GM19463 (cell line): ENCODE data around the gene GALNT17.

ENCODE experiments used
- ATAC-seq: cut with Tn5 transposase; IDR thresholded peaks from one replicate; pipeline ENCODE4 v1.9.1; 2021; ENCODE audit warnings: mild to moderate bottlenecking, moderate library complexity; ENCODE audit not compliant: unreplicated experiment

The GALNT17 gene

DNA sequence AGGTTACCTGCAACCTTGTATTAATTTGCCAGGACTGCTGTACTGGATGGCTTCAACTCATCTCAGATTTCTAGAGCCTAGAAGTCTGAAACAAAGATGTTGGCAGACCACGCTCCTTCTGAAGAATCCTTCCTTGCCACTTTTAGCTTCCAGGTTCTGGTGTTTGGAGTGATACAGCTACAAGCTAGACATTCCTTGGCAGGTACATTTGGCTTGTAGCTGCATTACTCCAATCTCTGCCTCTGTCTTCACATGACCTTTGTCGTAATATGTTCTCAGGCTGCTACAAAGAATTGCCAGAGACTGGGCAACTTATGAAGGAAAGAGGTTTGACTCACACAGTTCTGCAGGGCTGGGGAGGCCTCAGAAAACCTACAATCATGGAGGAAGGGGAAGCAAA lies 146.3 kb downstream of the GALNT17 start:
- no peak for ATAC-seq

DNA sequence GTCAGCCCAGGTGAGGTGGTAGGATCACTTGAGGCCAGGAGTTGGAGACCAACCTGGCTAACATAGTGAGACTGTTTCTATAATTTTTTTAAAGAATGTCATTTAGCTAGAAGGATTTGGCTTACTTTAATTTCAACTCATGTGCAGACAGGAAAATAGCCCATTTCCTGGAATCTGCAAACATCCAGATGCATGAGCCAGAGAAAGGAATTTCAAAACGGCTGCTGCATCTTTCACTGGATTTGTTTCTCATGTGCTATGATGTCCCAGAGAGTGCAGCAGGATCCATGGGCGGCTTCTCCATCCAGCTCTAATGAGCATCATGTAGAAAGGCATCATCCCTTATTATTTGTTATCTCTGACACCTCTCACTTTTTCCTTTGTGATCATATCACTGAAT lies 149.3 kb downstream of the GALNT17 start:
- ATAC-seq = no peak

DNA sequence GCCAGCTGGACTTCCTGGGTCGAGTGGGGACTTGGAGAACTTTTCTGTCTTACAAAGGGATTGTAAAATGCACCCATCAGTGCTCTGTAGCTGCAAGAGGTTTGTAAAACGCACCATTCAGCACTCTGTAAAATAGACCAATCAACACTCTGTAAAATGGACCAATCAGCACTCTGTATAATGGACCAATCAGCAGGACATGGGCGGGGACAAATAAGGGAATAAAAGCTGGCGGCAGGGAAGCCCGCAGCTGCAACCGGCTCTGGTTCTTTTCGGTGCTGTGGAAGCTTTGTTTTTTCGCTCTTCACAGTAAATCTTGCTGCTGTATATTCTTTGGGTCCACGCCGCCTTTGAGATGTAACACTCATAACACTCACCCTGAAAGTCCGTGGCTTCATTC lies 151.9 kb downstream of the GALNT17 start:
- ATAC-seq = no peak

DNA sequence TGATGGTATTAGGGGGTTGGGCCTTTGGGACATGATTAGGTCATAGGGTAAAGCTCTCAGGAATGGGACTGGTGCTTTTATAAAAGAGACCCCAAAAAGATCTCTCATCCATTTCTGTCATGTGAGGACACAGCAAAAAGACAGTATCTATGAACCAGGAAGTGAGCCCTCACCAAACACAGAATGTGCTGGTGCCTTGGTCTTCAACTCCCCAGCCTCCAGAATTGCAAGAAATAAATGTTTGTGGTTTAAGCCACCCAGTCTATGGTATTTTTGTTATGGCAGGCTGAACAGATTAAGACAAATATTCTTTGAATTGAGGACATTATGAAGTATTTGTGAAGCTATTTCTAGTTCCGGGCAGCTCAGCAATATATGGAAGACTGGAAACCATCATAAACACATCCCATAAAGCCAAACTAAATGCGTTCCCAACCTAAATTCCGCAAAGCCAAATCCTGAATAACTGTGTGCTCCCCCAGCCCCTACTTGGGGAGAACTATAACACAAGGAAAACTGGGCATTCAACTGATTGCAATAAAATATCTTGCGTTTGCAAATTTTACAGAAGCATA lies 153.7 kb downstream of the GALNT17 start:
- no peak for ATAC-seq

DNA sequence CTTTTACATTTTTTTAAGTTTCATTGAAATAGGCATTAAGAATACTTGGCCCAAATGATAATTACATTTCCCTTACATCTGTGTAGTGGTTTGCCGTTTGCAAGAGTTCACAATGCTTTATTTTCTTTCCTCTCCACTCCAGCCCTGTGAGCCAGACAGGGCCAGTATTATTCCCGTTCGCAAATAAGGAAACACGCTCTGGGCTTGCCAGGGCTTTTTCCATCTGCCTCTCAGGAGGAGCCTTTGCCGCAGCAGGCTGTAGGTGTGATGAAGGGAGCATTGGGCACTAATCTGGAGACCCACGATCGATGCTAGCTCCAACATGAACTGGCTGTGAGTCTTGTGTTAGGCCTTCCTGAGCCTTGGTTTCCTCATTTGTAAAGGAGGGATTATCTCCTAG lies 154.4 kb downstream of the GALNT17 start:
- no peak for ATAC-seq

DNA sequence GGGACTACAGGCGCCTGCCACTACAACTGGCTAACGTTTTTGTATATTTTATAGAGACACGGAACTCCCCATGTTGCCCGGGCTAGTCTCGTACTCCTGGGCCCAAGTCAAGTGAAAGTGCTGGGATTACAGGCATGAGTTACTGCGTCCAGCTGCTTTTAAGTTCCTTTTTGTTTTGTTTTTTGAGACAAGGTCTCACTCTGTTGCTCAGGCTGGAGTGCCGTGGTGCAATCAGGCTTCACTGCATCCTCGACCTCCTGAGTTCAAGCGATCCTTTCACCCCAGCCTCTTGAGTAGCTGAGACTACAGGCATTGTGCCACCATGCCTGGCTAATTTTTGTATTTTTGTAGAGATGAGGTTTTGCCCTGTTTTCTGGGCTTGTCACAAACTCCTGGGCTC lies 155.0 kb downstream of the GALNT17 start:
- no peak for ATAC-seq

DNA sequence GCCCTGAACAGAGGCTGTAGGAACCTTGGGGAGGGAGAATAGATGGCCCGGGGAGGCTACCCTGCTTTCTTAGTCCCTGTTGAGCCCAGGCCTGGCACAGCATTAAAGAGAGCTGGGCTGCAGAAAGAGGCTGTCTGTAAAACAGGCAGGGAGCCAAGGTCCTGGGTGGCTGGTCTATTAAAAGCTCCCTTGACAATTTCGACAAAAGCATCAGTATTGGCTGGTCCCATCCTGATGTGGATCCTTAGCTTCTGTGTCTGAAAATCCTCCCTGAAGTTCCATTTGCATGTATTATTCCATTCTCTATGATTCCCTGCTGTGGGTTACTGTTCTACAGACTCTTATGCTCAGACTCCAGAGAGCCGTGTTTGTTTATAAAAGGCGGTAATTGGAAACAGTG lies 158.5 kb downstream of the GALNT17 start:
- ATAC-seq = no peak

DNA sequence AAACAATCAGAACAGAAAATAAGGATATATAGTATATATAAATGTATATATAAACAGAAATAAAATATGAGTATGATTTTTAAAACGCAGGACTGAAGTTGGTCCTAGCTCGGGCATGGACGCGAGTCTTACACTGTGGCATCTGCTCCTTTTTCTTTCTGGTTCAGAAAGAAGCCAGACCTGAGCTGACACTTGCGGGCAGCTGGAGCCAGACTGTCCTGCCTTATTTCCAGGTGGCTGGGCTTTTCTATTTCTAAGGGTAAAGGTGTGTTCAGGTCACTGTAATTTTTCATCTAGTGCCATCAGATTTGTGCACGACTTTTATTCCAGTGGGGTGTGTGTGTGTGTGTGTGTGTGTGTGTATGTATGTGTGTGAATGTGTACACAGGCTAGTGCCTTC lies 166.4 kb downstream of the GALNT17 start:
- no peak for ATAC-seq

DNA sequence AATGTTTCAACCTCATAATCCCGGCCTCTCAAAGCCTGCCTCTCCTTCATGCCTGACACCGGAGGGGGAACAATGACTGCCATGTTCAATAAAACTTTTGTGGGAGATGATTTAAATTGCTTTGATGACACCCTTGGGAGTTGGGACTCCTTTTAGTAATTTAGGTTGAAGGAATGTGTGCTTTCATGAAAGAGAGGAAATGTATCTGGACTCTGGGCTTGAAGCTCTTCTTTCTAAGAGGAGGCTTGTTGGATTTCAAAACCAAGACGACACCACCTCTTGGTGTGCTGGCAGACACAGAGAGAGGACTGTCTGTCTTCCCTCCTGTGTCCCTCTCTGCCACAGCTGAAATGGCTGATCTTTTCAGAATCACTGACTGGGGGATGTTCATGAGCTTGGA lies 168.1 kb downstream of the GALNT17 start:
- no peak for ATAC-seq

DNA sequence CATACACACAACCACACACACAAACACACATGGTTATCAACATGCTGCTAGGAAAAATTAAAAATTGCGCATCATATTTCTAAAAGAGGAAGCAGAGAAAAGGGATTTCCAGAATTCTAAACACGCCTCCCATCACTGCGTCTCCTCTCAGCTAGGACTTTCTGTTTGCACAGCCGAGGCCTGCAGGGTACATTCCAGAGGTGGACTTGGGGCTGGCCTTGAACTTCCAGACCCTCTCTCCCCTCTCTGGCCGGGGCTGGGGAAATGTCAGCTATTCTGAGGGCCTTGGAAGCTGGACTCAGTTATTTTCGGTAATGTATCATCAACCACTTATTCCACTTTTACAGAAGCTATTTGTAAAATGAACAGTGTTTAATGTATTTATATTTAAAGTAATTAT lies 168.7 kb downstream of the GALNT17 start:
- ATAC-seq = no peak

DNA sequence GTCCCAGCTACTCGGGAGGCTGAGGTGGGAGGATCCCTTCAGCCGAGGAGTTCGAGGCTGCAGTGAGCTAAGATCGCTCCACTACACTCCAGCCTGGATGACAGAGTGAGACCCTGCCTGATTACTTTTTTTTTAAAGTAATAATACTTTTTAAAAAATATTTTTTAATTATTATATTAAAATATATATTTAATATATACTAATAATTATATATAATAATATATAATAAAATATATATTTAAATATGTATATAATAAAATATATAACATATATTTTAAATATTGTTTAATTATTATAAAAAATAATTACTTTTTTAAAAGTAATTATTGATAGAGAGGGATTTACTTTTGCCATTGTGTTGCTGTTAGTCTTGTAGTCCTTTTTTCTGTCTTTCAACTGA lies 169.2 kb downstream of the GALNT17 start:
- ATAC-seq = no peak

DNA sequence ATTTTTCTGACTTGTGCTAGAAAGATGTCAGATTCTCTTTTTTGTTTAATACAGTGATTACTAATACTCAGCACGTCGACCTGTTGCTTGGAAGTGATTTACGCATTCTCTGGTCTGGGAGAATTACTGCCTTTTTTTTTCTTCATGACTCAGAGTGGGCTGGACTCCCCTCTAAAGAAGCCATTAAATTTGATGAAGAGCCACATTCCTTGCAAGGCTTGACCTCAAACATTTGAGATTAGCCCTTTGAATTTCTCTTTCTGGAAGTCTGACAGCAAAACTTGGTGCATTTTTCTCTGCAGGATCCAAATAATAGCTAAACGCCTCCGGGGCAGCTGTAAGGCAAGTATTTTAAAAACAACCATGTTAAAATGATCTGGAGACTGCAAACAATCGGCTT lies 171.6 kb downstream of the GALNT17 start:
- ATAC-seq = no peak

DNA sequence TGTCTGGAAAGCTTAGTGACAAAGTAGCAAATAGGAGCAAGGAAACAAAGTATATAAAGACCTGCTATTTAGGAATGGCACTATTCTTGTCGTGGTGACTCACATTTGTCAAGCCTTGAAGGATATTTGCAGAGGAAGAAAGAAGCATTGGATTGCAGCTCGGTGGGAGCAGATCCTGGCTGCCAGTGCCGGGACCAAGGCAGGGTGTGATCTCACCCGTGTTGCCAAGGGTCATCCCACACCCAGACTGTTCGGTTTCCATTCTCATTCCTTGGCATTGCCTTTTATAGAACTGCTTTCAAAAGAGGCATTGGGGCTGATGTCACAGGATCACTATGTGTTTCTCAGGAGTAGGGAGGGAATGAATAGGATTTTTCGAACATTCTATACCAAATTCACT lies 176.2 kb downstream of the GALNT17 start:
- ATAC-seq = no peak

DNA sequence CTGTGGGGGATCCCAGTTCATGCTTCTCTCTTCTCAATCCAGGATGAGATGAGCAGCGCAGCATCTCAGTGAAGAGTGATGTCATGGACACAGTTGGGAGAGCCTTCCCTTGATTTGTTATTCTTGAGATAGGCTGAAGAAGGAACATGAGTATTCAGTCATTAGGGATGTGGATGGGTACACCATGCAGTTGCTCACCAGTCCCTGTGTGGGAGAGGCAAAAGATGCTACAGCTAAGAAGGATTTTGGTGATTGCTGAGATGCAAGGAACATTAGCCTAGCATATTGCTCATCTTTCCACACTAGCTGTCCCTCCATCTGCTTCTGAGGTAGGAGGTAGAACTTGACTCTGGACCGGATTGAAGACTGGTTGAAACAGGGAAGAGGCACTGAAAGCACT lies 179.6 kb downstream of the GALNT17 start:
- no peak for ATAC-seq

DNA sequence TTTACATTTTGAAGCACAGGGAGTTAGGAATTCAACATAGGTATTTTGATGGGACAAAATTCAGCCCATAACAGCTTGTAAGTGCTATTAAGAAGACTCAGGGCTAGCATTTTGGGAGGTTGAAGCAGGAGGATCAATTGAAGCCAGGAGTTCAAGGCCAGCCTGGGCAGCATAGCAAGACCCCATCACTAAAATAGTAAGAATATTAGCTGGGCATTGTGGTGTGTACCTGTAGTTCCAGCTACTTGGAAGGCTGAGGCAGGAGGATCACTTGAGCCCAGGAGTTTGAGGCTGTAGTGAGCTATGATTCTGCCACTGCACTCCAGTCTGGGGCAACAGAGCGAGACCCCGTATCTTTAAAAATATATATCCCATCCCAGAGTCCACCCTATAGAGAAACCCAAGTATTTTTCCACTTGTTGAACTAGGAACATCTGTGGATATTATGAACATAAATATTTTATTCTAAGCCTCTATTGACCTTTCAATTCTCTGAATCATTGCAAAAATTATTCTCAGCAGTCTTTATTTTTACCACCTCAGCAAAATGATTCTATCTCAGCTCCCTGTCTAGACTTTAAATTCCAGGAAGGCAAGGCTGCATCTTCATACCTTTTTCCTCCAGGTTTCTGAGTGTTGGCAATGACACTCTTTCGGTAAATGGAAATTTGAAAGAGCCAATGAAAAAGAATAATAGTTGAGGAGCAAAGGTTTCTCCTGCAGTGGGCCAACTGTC lies 181.0 kb downstream of the GALNT17 start:
- ATAC-seq = no peak

DNA sequence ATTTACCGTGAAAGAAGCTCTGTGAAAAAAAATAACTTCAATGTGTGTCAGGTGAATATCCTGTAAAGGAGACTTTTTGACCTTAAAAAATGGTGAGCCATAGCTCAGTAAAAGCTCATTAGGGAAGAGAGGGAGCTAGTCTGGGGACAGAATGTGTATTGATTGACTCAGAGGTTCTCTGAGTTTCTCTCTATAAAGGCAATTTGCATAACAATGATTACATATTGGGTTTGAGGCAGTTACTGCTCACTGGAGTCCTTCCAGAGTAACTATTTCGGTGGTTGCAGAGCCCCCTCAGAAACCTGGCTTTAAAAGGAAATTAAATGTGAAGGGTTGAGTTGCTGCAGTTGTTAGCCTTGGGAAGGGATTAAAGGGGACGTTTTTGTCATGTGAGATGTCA lies 181.6 kb downstream of the GALNT17 start:
- no peak for ATAC-seq

DNA sequence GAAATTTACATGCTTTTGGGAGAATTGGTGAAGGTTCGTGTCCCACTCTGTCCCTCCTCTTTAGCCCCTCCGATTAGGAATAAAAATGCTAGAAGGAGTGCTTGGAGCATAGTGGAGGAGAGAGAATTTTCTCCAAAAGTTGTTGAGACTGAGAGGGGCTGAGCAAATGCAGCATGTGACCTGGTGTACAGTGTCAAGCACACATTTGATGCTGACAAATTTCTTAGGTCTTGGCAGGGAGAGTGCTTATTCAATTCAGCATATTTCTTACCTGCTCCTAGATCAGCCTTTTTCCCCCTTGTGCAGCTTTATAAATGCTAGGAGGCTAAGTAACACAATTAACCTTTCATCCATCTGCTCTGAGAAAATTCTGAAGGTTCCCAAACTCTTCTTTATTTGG lies 189.0 kb downstream of the GALNT17 start:
- no peak for ATAC-seq

DNA sequence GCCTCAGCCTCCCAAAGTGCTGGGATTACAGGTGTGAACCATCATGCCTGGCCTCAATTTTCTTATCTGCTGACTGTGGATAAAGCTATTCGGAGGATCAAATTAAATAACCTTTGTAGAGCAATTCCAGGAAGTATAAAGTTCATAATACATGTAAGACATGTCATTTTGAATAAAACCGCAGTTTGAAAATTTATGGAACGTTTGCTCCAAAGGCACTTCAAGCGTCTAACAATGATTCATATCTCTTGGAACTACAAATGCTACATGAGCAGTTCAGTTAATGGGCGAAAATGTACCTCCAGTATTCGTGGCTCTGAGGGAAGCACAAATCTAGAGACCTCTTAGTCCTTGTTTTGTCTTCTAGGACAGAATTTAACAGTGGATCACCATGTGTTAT lies 190.3 kb downstream of the GALNT17 start:
- no peak for ATAC-seq

DNA sequence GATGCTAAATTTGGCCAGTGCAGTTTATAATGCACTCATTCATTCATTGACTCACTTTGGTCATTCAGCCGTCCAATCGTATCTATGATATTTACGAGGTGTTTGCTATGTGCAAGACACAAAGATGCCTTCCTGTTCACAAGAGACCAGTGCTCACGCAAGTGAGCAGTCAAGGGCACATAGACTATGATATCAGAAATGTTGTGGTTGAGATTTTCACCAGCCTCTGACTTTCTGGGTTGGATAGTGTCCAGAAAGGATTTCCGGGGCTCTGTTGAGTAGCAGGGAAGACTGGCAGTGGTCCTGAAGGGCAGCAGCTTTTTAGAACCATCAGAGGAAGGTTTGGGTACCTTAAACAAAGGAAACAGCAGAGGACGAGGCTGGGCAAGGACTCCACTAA lies 191.8 kb downstream of the GALNT17 start:
- no peak for ATAC-seq

DNA sequence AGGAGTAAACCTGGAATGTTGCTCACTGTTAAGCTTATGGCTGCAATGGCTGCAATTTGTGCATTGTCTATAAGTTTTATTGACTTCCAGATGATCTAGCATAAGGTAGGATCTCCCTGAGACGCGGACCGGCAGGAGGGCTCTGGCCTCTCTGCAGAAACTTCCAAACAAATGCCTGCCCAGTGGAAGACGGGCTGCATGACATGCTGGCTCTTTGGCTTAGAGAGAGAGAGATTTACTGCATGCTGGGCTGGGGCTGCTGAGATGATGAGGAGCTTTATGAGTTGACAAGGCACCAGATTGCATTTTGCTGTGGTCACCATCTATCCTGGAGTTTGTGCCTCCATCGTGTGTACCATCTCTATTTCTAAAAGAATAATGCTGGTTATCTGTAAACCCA lies 193.2 kb downstream of the GALNT17 start:
- no peak for ATAC-seq

DNA sequence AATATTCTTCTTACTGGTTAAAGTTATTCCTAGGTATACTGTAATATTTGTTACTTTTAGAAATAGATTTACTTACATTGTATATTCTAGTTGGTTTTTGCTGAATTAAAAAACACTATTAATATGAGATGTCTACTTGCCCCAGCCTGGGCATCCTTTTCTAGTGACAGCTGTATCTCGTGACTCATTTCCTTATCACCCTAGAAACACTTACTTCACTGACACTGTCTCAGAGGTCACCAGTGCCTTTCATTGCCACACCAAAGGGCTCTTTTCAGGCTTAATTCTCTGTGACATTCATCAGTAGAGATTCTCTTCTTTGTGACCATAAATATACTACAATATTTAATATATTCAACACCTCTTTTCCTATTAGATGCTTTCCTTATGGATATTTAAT lies 194.7 kb downstream of the GALNT17 start:
- no peak for ATAC-seq

DNA sequence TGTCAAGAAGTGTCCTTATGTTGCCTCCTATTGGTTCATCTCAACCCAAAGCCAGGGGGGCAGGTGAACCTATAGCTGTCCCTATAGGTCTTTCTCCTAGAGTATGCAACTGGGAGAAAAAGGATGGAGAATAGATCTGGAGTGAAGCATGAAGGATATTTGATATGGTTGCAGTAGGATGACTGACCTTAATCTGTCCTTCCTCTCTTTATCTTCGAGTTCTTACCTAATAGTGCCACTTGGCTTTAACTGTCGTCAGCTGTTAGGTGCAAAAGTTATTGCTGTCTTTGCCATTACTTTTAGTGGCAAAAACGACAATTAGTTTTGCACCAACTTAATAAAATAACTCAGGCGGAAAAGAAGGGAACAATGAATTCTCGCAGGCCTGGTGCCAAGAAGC lies 196.0 kb downstream of the GALNT17 start:
- ATAC-seq = no peak

DNA sequence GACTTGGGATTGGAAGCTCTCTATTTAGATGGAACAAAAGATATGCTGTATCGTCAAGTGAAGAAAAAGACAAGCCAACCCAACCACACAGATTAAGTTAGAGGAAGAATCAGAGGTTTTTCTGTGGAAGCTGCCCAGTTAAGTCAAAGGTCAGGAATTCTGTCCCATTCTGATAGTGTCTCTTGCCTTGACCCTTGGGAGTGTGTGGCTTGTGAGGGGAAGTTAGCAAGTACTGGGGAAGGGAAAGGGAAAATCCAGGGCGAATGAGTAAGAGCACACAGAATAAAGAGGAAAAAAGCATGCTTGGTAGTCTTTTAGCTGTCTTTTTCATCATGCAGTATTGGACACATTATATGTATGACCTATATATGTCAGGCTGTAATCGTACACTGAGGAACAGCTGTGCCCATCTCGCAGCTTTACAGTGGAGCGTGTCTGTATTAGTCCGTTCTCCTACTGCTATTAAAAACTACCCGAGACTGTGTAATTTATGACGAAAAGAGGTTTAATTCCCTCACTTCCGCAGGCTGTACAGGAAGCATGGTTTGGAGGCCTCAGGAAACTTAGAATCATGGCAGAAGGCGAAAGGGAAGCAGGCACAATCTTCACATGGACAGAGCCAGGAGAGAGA lies 197.2 kb downstream of the GALNT17 start:
- ATAC-seq = no peak
